ENCODE results near the gene PDZRN3. TPM values are rescaled to one million over a fixed set of nuclear protein-coding genes. Genes with fewer than 3 reads are reported as not detected.
A peak's percentile ranks its signal among the peaks of the same experiment; 100 is the strongest.

PDZRN3 gene
- total RNA-seq, 4 donors from 2014 or later, result 227 to 305 (median 265) TPM

GRCh38 chr3:73605412-73605811, 19.3 kb downstream of the PDZRN3 start:
- peak; percentile 77 for ATAC-seq
- TF ChIP-seq POLR2AphosphoS5 (IDR thresholded peaks at IDR 0.05) (peak; percentile 85), POLR2A (IDR thresholded peaks at IDR 0.05) (no peak), EP300 (IDR thresholded peaks at IDR 0.05) (no peak)
- TF ChIP-seq, protein P1, sequence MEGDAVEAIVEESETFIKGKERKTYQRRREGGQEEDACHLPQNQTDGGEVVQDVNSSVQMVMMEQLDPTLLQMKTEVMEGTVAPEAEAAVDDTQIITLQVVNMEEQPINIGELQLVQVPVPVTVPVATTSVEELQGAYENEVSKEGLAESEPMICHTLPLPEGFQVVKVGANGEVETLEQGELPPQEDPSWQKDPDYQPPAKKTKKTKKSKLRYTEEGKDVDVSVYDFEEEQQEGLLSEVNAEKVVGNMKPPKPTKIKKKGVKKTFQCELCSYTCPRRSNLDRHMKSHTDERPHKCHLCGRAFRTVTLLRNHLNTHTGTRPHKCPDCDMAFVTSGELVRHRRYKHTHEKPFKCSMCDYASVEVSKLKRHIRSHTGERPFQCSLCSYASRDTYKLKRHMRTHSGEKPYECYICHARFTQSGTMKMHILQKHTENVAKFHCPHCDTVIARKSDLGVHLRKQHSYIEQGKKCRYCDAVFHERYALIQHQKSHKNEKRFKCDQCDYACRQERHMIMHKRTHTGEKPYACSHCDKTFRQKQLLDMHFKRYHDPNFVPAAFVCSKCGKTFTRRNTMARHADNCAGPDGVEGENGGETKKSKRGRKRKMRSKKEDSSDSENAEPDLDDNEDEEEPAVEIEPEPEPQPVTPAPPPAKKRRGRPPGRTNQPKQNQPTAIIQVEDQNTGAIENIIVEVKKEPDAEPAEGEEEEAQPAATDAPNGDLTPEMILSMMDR (IDR thresholded peaks at IDR 0.05), result no peak

DNA sequence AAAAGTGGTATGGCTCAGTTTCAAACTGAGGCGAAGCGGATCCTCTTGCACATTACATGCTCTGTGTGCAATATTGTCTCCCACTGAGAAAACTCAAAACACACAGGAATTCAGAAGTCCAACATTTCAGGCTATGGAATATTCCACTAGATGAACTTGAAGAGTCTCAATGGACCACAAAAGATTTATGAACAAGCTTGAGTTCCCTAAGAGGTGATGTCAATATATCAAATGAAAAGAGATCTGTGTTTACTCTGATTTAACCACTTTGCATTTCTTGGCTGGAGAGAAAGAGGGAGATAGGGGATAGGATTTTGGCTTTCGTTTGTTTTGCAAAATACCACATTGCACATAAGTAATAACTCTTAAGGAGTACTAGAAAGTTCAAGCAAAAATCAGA, 20.3 kb downstream of the PDZRN3 start:
- Histone ChIP-seq H3K27me3 (no peaks in the 10 kb centered on the region), H3K4me1 (peaks cover 49 to 99% (median 51%) of the 10 kb centered on the region in 3 donors), H3K27ac (peak overlapping the region; percentile 2 to 97 (median 79)), H3K4me3 (no peak overlapping the region), H3K36me3 (peaks cover 0 to 26% of the 10 kb centered on the region in 2 donors), H3K9me3 (no peaks in the 10 kb centered on the region)
- no peak for ATAC-seq
- no peak for TF ChIP-seq EP300 (IDR thresholded peaks at IDR 0.05)
- no peak for TF ChIP-seq POLR2A (IDR thresholded peaks at IDR 0.05)
- TF ChIP-seq, protein P1 (IDR thresholded peaks at IDR 0.05), result no peak
- TF ChIP-seq POLR2AphosphoS5 (IDR thresholded peaks at IDR 0.05), result no peak
- WGBS, 2 donors (ENCODE audit: low coverage in 1 of 2), result 37 to 53% methylated on average over 3 of the region's 3 CpGs

More at GRCh38 chr3:73605412-73605811, 19.3 kb downstream of the PDZRN3 start:
- H3K4me1 ChIP-seq, result peaks cover 46 to 99% (median 52%) of the 10 kb centered on the region in 3 donors
- H3K27ac ChIP-seq, result peak overlapping the region; percentile 2 to 97 (median 79)
- no peaks in the 10 kb centered on the region for H3K27me3 ChIP-seq
- H3K36me3 ChIP-seq, result peaks cover 0 to 26% of the 10 kb centered on the region in 2 donors
- H3K9me3 ChIP-seq, result no peaks in the 10 kb centered on the region
- no peak overlapping the region for H3K4me3 ChIP-seq
- 10 to 38% methylated on average over 1 of the region's 1 CpG for WGBS, 2 donors (ENCODE audit: low coverage in 1 of 2)

DNA sequence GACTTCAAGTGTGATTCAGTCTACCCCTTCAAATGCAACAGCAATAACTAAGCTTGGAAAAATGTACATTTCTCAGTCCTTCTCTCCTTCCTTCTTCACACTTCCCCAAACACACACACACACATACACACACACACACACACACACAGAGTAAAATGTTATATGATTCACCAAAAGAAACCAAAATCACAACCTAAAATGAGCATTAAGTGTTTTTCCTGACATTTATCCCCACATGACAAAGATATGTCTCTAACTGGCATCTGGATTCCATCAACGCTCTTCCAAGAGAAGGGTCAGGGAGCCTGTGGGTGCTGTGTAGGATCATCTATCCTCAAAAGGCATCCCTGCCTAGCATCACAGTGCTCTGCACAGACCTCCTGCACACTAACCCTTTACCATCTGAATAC, 21.0 kb downstream of the PDZRN3 start:
- Histone ChIP-seq H3K4me1 (peaks cover 52 to 99% (median 54%) of the 10 kb centered on the region in 3 donors), H3K27me3 (no peaks in the 10 kb centered on the region), H3K4me3 (no peak overlapping the region), H3K9me3 (no peaks in the 10 kb centered on the region), H3K27ac (peak overlapping the region; percentile 62 to 97 (median 79)), H3K36me3 (peaks cover 0 to 26% of the 10 kb centered on the region in 2 donors)
- no peak for ATAC-seq
- WGBS, 2 donors (ENCODE audit: low coverage in 1 of 2), result 20 to 38% methylated on average over 1 of the region's 1 CpG
- TF ChIP-seq POLR2AphosphoS5 (IDR thresholded peaks at IDR 0.05) (peak; percentile 62), POLR2A (IDR thresholded peaks at IDR 0.05) (no peak), EP300 (IDR thresholded peaks at IDR 0.05) (no peak)
- TF ChIP-seq, protein P1 (IDR thresholded peaks at IDR 0.05), result no peak

DNA sequence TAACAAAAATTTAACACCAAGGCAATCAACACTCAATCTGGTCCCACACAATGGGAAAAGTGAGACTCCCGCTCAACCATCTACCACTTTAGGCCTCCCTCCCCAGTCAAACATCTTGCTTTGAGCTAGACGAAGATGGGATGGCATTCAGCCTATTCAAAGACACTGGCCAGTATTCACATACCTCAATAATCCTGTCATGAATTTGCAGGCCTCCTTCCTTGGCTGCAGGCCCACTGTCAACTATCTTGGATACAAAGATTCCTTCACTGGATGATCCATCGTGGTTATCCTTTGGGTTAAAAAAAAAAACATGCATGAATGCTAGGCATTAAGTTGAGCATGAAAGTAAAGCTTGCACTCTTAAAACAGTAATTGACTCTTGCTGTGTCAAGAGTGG, 22.6 kb downstream of the PDZRN3 start:
- no peak overlapping the region for H3K4me3 ChIP-seq
- H3K27me3 ChIP-seq, result no peaks in the 10 kb centered on the region
- no peak for ATAC-seq
- H3K4me1 ChIP-seq, result peaks cover 52 to 100% (median 56%) of the 10 kb centered on the region in 3 donors
- TF ChIP-seq POLR2AphosphoS5 (IDR thresholded peaks at IDR 0.05) (no peak), EP300 (IDR thresholded peaks at IDR 0.05) (no peak), POLR2A (IDR thresholded peaks at IDR 0.05) (no peak)
- TF ChIP-seq, protein P1 (IDR thresholded peaks at IDR 0.05), result no peak
- 31 to 38% methylated on average over 3 of the region's 3 CpGs for WGBS, 2 donors (ENCODE audit: low coverage in 1 of 2)
- no peaks in the 10 kb centered on the region for H3K9me3 ChIP-seq
- H3K27ac ChIP-seq, result peak overlapping the region; percentile 73 to 97 (median 82)
- peaks cover 0 to 17% of the 10 kb centered on the region in 2 donors for H3K36me3 ChIP-seq

DNA sequence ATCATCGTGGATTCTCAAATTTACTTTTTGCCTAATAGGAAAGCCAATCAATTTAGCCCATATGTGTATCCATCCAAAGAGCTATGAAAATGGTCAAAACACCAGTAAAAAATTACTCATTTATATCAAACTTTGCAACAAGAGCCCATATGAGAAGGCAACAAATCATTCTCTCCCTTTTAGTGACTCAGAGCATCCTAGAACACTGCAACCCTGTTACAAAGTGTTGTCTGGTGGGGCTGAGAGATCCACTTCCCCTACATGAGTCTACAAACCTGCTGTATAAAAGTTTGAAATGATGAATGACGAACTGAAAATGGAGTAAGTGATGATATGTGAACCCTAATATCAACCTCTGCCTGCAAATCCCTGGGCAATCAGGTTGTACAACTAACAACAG, 23.3 kb downstream of the PDZRN3 start:
- no peaks in the 10 kb centered on the region for H3K27me3 ChIP-seq
- peaks cover 55 to 100% (median 59%) of the 10 kb centered on the region in 3 donors for H3K4me1 ChIP-seq
- H3K4me3 ChIP-seq, result no peak overlapping the region
- ATAC-seq, result no peak
- peak overlapping the region; percentile 73 to 97 (median 82) for H3K27ac ChIP-seq
- 67 to 86% methylated on average over 2 of the region's 2 CpGs for WGBS, 2 donors (ENCODE audit: low coverage in 1 of 2)
- TF ChIP-seq, protein P1 (IDR thresholded peaks at IDR 0.05), result no peak
- TF ChIP-seq POLR2AphosphoS5 (IDR thresholded peaks at IDR 0.05) (no peak), POLR2A (IDR thresholded peaks at IDR 0.05) (no peak)
- peaks cover 0 to 11% of the 10 kb centered on the region in 2 donors for H3K36me3 ChIP-seq
- no peaks in the 10 kb centered on the region for H3K9me3 ChIP-seq
